Measurements from ENCODE around the gene CD36. TPM values are rescaled to one million over a fixed set of nuclear protein-coding genes. Genes with fewer than 3 reads are reported as not detected.
"Not testable (repeated sequence)": the region's sequence is repeated elsewhere in the genome, so short reads cannot be mapped to it uniquely, and the experiment has no call there.

The CD36 gene
- total and polyA plus RNA-seq, 2 donors = 24.1 to 399 TPM

GRCh38 chr7:80649011-80649410 lies 10.6 kb downstream of the CD36 start:
- Histone ChIP-seq H3K4me1 (ENCODE audit: insufficient read depth) (no peaks in the 10 kb centered on the region), H3K27ac (ENCODE audit: low read depth) (no peak overlapping the region), H3K36me3 (ENCODE audit: insufficient read depth) (no peaks in the 10 kb centered on the region), H3K4me3 (ENCODE audit: low read depth, low read length) (no peak overlapping the region)
- WGBS = 91% methylated on average over 3 of the region's 3 CpGs
- no peak for DNase-seq (ENCODE audit: extremely low spot score)

- WGBS = 95% methylated on average over 2 of the region's 2 CpGs
- Histone ChIP-seq H3K36me3 (ENCODE audit: insufficient read depth) (no peaks in the 10 kb centered on the region), H3K4me1 (ENCODE audit: insufficient read depth) (no peaks in the 10 kb centered on the region), H3K27ac (ENCODE audit: low read depth) (no peak overlapping the region), H3K4me3 (ENCODE audit: low read depth, low read length) (no peak overlapping the region)
- no peak for DNase-seq (ENCODE audit: extremely low spot score)
These were observed 11.6 kb downstream of the CD36 start for GRCh38 chr7:80650030-80650429.

- Histone ChIP-seq H3K4me1 (ENCODE audit: insufficient read depth) (no peaks in the 10 kb centered on the region), H3K4me3 (ENCODE audit: low read depth, low read length) (no peak overlapping the region), H3K27ac (ENCODE audit: low read depth) (no peak overlapping the region), H3K36me3 (ENCODE audit: insufficient read depth) (no peaks in the 10 kb centered on the region)
- no peak for DNase-seq (ENCODE audit: extremely low spot score)
- 96% methylated on average over 5 of the region's 5 CpGs for WGBS
These were observed 13.0 kb downstream of the CD36 start for GRCh38 chr7:80651471-80651870.

GRCh38 chr7:80653244-80653643 lies 14.8 kb downstream of the CD36 start:
- no peaks in the 10 kb centered on the region for H3K4me1 ChIP-seq (ENCODE audit: insufficient read depth)
- no peak overlapping the region for H3K4me3 ChIP-seq (ENCODE audit: low read depth, low read length)
- H3K36me3 ChIP-seq (ENCODE audit: insufficient read depth) = no peaks in the 10 kb centered on the region
- H3K27ac ChIP-seq (ENCODE audit: low read depth) = no peak overlapping the region
- DNase-seq (ENCODE audit: extremely low spot score) = no peak
- 96% methylated on average over 1 of the region's 1 CpG for WGBS

- no peaks in the 10 kb centered on the region for H3K4me1 ChIP-seq (ENCODE audit: insufficient read depth)
- H3K4me3 ChIP-seq (ENCODE audit: low read depth, low read length) = no peak overlapping the region
- no peak overlapping the region for H3K27ac ChIP-seq (ENCODE audit: low read depth)
- H3K36me3 ChIP-seq (ENCODE audit: insufficient read depth) = no peaks in the 10 kb centered on the region
- WGBS = 88% methylated on average over 2 of the region's 2 CpGs
- DNase-seq (ENCODE audit: extremely low spot score) = no peak
These were observed 16.5 kb downstream of the CD36 start for GRCh38 chr7:80654887-80655340.

- 86% methylated on average over 4 of the region's 4 CpGs for WGBS
- H3K36me3 ChIP-seq (ENCODE audit: insufficient read depth) = no peaks in the 10 kb centered on the region
- H3K4me3 ChIP-seq (ENCODE audit: low read depth, low read length) = no peak overlapping the region
- DNase-seq (ENCODE audit: extremely low spot score) = no peak
- H3K27ac ChIP-seq (ENCODE audit: low read depth) = no peak overlapping the region
- H3K4me1 ChIP-seq (ENCODE audit: insufficient read depth) = no peaks in the 10 kb centered on the region
These were observed 17.6 kb downstream of the CD36 start for GRCh38 chr7:80656029-80656428.

- WGBS = 5% methylated on average over 3 of the region's 3 CpGs
- Histone ChIP-seq H3K36me3 (ENCODE audit: insufficient read depth) (no peaks in the 10 kb centered on the region), H3K4me3 (ENCODE audit: low read depth, low read length) (no peak overlapping the region), H3K4me1 (ENCODE audit: insufficient read depth) (no peaks in the 10 kb centered on the region), H3K27ac (ENCODE audit: low read depth) (no peak overlapping the region)
- DNase-seq (ENCODE audit: extremely low spot score) = no peak
These were observed 20.9 kb downstream of the CD36 start for GRCh38 chr7:80659120-80660055.

- Histone ChIP-seq H3K4me1 (ENCODE audit: insufficient read depth) (no peaks in the 10 kb centered on the region), H3K4me3 (ENCODE audit: low read depth, low read length) (no peak overlapping the region), H3K27ac (ENCODE audit: low read depth) (no peak overlapping the region), H3K36me3 (ENCODE audit: insufficient read depth) (no peaks in the 10 kb centered on the region)
- WGBS = 85% methylated on average over 4 of the region's 4 CpGs
- no peak for DNase-seq (ENCODE audit: extremely low spot score)
These were observed 22.5 kb downstream of the CD36 start for GRCh38 chr7:80660939-80661338.

GRCh38 chr7:80661729-80662128 lies 23.3 kb downstream of the CD36 start:
- Histone ChIP-seq H3K36me3 (ENCODE audit: insufficient read depth) (no peaks in the 10 kb centered on the region), H3K4me3 (ENCODE audit: low read depth, low read length) (no peak overlapping the region), H3K27ac (ENCODE audit: low read depth) (no peak overlapping the region), H3K4me1 (ENCODE audit: insufficient read depth) (no peaks in the 10 kb centered on the region)
- DNase-seq (ENCODE audit: extremely low spot score) = no peak
- 94% methylated on average over 7 of the region's 7 CpGs for WGBS

GRCh38 chr7:80662252-80662651 lies 23.8 kb downstream of the CD36 start:
- 87% methylated on average over 13 of the region's 13 CpGs for WGBS
- H3K4me1 ChIP-seq (ENCODE audit: insufficient read depth) = no peaks in the 10 kb centered on the region
- no peak overlapping the region for H3K27ac ChIP-seq (ENCODE audit: low read depth)
- H3K36me3 ChIP-seq (ENCODE audit: insufficient read depth) = no peaks in the 10 kb centered on the region
- H3K4me3 ChIP-seq (ENCODE audit: low read depth, low read length) = no peak overlapping the region
- no peak for DNase-seq (ENCODE audit: extremely low spot score)

GRCh38 chr7:80665526-80665925 lies 27.1 kb downstream of the CD36 start:
- 83% methylated on average over 2 of the region's 2 CpGs for WGBS
- H3K36me3 ChIP-seq (ENCODE audit: insufficient read depth) = no peaks in the 10 kb centered on the region
- no peak overlapping the region for H3K27ac ChIP-seq (ENCODE audit: low read depth)
- no peaks in the 10 kb centered on the region for H3K4me1 ChIP-seq (ENCODE audit: insufficient read depth)
- DNase-seq (ENCODE audit: extremely low spot score) = no peak
- no peak overlapping the region for H3K4me3 ChIP-seq (ENCODE audit: low read depth, low read length)

GRCh38 chr7:80666376-80666775 lies 27.9 kb downstream of the CD36 start:
- DNase-seq (ENCODE audit: extremely low spot score) = no peak
- Histone ChIP-seq H3K4me1 (ENCODE audit: insufficient read depth) (no peaks in the 10 kb centered on the region), H3K27ac (ENCODE audit: low read depth) (no peak overlapping the region), H3K4me3 (ENCODE audit: low read depth, low read length) (no peak overlapping the region), H3K36me3 (ENCODE audit: insufficient read depth) (no peaks in the 10 kb centered on the region)
- WGBS = 73% methylated on average over 2 of the region's 2 CpGs

GRCh38 chr7:80669367-80669766 lies 30.9 kb downstream of the CD36 start:
- H3K27ac ChIP-seq (ENCODE audit: low read depth); H3K36me3 ChIP-seq (ENCODE audit: insufficient read depth); H3K4me3 ChIP-seq (ENCODE audit: low read depth, low read length); H3K4me1 ChIP-seq (ENCODE audit: insufficient read depth); DNase-seq (ENCODE audit: extremely low spot score): not testable (repeated sequence)
- 86% methylated on average over 6 of the region's 6 CpGs for WGBS

- Histone ChIP-seq H3K36me3 (ENCODE audit: insufficient read depth) (no peaks in the 10 kb centered on the region), H3K4me3 (ENCODE audit: low read depth, low read length) (no peak overlapping the region), H3K27ac (ENCODE audit: low read depth) (no peak overlapping the region), H3K4me1 (ENCODE audit: insufficient read depth) (no peaks in the 10 kb centered on the region)
- WGBS = 98% methylated on average over 1 of the region's 1 CpG
- no peak for DNase-seq (ENCODE audit: extremely low spot score)
These were observed 33.3 kb downstream of the CD36 start for GRCh38 chr7:80671744-80672143.
